AG04449 (cell line): ENCODE data around the gene CEP41.

Experiments
- CTCF ChIA-PET: fragments of 350-600 bp; formaldehyde crosslinking; extraction: SDS; loops from one replicate; lab custom pipeline; 2021; ENCODE audit warnings: antibody characterized with exemption; lab: Yijun Ruan, JAX
- POLR2A ChIA-PET: fragments of 400-600, 350-600 bp; formaldehyde crosslinking; extraction: SDS; loops from one replicate; lab custom pipeline; 2020; ENCODE audit warnings: antibody characterized with exemption, inconsistent platforms; lab: Yijun Ruan, JAX
- DNase-seq: peaks from one replicate; pipeline ENCODE4 v3.0.0-alpha.2; 2010; ENCODE audit warnings: low read depth, low spot score
- H3K4me3 ChIP-seq: 2 replicates; pipeline ENCODE4 v1.5.1; 2011; ENCODE audit warnings: low read depth, mild to moderate bottlenecking, control low read depth, low read length
- CTCF ChIP-seq: IDR thresholded peaks from one replicate; pipeline ENCODE4 v1.5.1; 2011; ENCODE audit warnings: mild to moderate bottlenecking, moderate library complexity, low read length, control low read depth, inconsistent platforms; ENCODE audit not compliant: insufficient read depth; ENCODE audit errors: missing control alignments

The CEP41 gene

GRCh38 chr7:130409067-130409711 is 31.6 kb downstream of the CEP41 start:
- ChIA-PET CTCF (interaction anchor here (0.6 kb wide), 1 partner anchor 533 kb away, joined by 3 read pairs; no protein-coding TSS in a partner anchor), POLR2A (no interaction called here)
- no peak for TF ChIP-seq CTCF
- no peak for DNase-seq
- no peak overlapping the region for H3K4me3 ChIP-seq

GRCh38 chr7:130405003-130405402 is 35.8 kb downstream of the CEP41 start:
- DNase-seq: no peak
- no peak overlapping the region for H3K4me3 ChIP-seq
- CTCF ChIA-PET: interaction anchor here (1.1 kb wide), 1 partner anchor 17 kb away, joined by 3 read pairs; no protein-coding TSS in a partner anchor
- POLR2A ChIA-PET: no interaction called here
- TF ChIP-seq CTCF: no peak

DNA sequence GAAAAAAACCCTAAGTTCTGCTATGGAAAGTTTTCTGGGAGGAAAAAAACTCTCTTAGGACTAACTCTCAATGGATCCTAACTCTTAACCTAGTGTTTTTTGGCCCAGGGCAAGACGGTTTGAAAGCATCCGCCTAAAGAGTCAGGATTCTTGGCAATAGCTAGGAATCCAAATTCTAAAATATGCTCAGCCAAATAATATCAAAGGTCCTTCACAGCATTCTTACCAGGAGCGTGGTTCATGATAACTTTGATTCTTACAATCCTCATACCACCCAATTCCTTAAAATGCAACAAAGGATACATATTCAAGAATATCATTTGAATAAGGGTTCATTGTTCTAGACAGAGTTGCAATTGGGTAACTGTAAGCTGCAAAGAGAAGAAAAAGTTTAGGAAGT is 39.2 kb downstream of the CEP41 start:
- no peak overlapping the region for H3K4me3 ChIP-seq
- ChIA-PET POLR2A (no interaction called here), CTCF (interaction anchor here (1.5 kb wide), 1 partner anchor 12 kb away, joined by 3 read pairs; no protein-coding TSS in a partner anchor)
- DNase-seq: no peak
- no peak for TF ChIP-seq CTCF

- no peak overlapping the region for H3K4me3 ChIP-seq
- CTCF ChIA-PET: interaction anchor here (1.5 kb wide), 1 partner anchor 13 kb away, joined by 3 read pairs; no protein-coding TSS in a partner anchor
- no peak for DNase-seq
- POLR2A ChIA-PET: no interaction called here
- no peak for TF ChIP-seq CTCF
Measured at GRCh38 chr7:130401101-130401500, 39.7 kb downstream of the CEP41 start.

GRCh38 chr7:130400120-130400572 is 40.7 kb downstream of the CEP41 start:
- TF ChIP-seq CTCF: no peak
- no peak overlapping the region for H3K4me3 ChIP-seq
- CTCF ChIA-PET: interaction anchor here (0.6 to 1.5 kb wide), 3 partner anchors 14 to 329 kb away, joined by 3 read pairs; no protein-coding TSS in a partner anchor
- DNase-seq: peak; percentile 94
- POLR2A ChIA-PET: interaction anchor here (0.6 kb wide), 1 partner anchor 158 kb away, joined by 3 read pairs; no protein-coding TSS in a partner anchor

DNA sequence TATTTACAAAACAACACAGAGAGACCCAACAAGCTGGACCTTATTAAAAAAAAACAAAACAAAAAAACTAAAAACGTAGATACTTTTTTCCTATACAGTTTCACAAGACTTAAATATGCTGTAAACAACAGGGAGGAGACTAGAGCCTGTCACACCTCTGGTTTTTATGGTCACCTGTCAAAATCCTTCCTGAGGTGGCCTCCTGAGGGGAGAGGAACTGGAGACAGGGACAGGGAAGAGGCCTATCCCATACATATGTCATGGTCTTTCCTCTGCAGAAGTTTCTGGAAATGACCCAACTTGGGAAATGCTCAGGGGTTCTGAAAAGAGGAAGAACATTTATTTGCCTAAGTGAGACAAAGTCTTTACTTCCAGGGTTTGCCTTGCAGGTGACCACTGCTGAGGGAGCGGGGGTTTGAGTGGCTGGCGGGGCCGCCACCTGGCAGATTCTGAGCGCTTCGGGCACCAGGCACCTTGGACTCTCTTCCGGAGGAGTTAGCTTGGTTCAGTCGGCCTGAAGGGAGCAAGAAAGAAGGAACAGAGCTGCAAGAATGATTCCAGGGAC is 42.2 kb downstream of the CEP41 start:
- ChIA-PET CTCF (interaction anchor here (1.3 kb wide), 1 partner anchor 54 kb away, joined by 3 read pairs; no protein-coding TSS in a partner anchor), POLR2A (no interaction called here)
- TF ChIP-seq CTCF: no peak
- no peak overlapping the region for H3K4me3 ChIP-seq
- no peak for DNase-seq
